KG1 (cell line): ENCODE measurements around the gene SPOCD1.
"Not testable (repeated sequence)": the region's sequence is repeated elsewhere in the genome, so short reads cannot be mapped to it uniquely, and the experiment has no call there.

Source experiments
- DNase-seq: peaks from one replicate; lab custom pipeline; 2025; lab: John Stamatoyannopoulos, UW

The SPOCD1 gene

DNA sequence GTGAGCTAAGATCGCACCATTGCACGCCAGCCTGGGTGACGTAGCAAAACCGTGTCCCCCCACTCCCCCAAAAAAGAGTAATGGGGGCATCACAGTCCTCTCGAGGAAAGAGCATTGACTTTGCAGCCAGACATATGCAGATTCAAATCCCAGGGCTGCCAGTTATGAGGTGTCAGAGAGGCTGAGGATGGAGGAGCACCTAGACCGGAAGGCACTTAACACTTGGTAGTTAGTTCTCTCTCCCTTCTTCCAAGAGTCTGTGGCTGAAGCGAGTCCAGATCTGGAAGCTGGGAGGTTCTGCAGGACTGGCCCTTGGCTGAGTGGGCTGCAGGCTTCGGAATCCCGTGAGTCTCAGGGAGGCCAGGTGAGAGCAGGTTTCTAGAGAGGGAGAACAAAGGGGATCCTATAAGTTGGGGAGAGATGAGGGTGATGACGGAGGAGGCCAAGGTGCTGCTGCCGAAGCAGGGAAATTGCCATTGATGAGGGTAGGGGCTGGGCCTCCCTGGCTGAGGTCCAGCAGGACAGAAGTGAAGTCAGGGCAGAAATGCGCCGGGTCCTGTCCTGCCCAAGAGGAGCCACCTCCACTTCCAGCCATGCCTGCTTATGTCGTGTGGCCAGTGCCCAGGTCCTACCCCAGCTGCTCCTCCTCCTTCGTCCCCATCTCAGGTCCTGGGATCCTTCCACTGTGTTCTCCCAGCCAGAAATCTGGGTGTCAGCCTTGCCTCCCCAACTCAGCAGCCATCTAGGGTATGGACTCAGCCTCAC lies 13.3 kb upstream of the SPOCD1 start:
- no peak for DNase-seq

DNA sequence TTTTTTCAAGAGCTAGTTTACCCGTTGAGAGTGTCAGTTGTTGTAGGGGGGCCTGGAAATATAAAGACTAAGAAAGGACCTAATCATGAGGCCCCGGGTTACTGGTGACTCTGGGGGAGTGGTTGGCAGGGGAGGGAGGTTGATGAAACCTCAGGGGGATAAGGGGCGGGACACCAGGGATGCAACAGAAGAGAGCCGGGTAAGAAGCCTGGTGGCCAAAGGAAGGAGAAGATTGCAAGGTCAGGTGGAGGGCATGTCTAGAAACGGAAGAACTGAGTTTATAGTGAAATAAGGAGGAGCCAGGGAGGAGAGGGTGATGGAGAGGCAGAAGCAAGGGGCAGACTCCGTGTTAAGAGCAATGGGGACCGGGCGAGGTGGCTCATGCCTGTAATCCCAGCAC lies 12.5 kb upstream of the SPOCD1 start:
- no peak for DNase-seq

DNA sequence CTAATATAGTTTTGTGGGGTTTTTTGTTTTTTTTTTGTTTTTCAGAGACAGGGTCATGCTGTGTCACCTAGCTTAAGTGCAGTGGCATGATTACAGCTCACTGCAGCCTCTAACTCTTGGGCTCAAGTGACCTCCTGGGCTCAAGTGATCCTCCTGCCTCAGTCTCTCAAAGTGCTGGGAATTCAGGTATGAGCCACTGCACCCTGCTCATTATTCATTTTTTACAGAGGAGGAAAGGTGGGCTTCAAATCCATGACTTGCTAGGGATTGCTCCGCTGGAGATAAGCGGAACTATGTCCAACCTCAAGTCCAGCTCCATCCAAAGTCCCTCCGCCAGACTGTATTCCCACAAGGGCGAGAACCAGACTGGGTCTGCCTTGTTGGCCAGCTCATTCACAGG lies 8.0 kb upstream of the SPOCD1 start:
- DNase-seq: no peak

DNA sequence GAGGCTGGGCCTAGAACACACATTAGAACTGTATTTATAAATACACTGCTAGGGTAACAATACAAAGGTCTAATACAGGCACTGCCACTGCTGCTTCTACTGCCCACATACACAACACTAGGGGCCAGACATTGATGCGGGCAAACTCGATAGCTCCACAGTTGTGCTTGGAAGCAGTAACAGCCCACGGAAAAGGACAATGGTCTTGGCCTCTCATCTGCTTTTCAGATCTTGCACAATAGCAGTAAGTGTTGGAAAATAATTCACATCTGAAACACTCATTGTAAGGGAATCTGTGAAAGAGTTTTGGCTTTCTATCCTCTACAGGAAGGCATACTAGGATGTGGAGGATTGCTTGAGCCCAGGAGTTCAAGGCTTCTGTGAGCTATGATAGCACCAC lies 6.9 kb upstream of the SPOCD1 start:
- DNase-seq: no peak

DNA sequence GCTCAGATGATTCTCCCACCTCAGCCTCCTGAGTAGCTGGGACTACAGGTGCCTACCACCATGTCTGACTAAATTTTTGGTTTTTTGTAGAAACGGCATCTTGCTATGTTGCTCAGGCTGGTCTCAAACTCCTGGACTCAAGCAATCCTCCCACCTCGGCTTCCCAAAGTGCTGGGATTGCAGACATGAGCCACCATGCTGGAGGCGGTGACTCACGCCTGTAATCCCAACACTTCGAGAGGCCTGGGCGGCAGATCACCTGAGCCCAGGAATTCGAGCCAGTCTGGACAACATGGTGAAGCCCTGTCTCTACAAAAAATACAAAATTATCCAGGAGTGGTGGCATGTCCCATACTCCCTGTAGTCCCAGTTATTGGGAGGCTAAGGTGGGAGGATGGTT lies 4.4 kb upstream of the SPOCD1 start:
- DNase-seq: not testable (repeated sequence)

DNA sequence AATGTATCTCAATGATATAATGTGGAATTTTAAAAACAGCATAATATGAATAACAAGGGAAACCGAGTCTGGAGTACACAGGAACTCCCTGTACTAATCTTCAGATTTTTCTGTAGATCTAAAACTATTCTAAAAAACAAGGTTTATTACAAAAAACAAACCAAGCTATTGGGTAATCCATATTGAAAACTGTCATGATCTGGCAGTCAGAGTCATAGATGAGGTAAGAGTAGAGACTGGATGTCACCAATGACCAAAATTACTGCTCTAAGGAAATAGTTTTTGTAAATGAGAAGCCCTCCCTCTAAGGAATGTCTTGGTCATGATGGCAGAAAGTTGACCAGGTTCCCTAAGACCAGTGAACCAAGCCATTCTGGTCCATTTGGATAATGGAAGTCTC lies 2.4 kb upstream of the SPOCD1 start:
- no peak for DNase-seq

DNA sequence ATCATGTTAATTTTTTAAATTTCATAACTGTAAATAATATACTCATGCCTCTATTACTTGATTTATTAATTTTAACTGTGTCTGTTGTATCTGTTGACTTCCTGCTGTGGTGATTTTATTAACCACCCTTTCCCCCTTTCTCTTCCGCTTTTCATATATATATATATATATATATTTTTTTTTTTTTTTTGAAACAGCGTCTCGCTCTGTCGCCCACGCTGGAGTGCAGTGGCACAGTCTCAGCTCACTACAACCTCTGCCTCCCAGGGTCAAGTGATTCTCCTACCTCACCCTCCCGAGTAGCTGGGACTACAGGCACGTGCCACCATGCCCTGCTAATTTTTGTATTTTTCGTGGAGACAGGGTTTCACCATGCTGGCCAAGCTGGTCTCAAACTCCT lies 1.1 kb upstream of the SPOCD1 start:
- not testable (repeated sequence) for DNase-seq

DNA sequence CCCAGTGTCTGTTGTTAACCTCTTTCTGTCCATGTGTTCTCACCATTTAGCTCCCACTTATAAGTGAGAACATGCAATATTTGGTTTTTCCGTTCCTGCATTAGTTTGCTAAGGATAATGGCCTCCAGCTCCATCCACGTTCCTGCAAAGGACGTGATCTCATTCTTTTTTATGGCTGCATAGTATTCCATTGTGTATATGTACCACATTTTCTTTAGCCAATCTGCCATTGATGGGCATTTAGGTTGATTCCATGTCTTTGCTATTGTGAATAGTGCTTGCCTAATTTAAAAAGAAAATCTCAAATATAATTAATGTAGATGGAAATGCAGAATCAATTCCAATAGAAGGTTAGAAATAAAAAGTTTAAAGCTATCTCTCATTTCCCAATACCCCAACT lies 679 bp upstream of the SPOCD1 start:
- not testable (repeated sequence) for DNase-seq

DNA sequence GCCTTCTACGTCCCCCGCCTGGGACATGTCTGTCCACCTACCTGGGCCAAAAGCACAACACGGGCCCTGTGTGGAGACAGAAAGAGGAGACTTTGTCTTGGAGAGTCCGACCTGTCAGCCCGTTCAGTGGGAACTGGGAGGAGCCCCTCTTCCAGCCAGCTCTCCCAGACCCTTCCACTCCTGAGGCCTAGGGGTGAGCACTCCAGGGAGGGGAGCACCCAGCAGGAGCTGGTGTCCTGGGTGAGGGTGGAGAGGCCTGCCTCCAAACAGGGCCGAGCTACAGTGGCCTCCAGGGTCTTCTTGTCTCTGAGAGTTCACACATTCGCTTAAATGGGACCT lies 546 bp downstream of the SPOCD1 start:
- DNase-seq: no peak

DNA sequence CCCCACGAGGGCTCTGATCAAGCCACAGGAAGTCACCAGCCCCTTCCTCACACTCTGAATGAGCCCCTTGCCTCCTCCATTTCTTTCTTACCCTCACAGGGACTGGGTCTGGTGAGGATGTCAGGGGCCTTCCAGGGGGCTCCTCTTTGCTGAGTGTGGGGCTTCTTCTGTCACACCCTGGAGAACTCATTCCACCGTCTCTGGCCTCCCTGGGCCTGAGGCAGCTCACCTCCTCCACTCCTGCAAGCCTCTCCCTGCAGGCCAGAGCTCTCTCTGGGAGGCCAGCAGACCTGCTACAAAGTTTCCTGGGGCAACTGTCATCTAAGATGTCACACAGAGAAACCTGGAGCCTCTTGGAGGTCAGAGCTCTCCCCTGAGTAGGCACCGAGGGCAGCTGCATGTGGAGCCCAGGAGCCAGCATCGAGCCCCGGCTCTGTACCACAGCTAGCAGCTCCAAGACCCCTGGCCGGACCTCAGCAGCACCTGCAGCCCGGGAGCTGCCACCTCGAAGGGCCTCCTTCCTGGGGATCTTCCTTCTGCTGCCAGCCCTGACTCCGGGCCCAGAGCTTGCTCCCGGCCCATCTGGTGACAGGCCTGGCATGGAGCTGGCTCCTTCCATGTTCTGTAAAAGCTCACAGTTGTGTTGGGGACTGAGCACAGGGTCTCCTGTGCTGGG lies 1.1 kb downstream of the SPOCD1 start:
- no peak for DNase-seq

DNA sequence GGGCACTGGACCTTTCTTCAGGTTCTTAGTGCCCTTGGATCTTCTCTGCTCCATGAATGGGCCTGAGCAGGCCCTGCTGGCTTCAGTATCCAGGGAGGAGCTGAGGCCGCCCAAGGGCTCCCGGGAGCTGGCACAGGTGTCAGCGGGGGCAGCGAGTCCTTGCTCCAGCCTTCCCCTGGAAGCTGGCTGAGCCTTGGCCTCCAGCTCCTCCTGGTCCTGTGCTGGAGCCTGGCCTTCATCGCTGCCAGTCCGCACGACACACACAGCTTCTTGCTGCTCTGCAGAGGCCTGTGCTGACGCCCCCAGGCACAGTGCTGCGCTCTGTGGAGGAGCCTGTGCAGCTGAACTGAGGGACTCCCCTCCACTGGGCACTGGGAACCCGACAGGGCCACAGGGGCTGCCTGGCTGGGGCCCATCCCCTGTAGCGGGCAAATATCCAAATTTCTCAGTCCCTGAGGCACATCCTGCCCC lies 1.7 kb downstream of the SPOCD1 start:
- DNase-seq: no peak

DNA sequence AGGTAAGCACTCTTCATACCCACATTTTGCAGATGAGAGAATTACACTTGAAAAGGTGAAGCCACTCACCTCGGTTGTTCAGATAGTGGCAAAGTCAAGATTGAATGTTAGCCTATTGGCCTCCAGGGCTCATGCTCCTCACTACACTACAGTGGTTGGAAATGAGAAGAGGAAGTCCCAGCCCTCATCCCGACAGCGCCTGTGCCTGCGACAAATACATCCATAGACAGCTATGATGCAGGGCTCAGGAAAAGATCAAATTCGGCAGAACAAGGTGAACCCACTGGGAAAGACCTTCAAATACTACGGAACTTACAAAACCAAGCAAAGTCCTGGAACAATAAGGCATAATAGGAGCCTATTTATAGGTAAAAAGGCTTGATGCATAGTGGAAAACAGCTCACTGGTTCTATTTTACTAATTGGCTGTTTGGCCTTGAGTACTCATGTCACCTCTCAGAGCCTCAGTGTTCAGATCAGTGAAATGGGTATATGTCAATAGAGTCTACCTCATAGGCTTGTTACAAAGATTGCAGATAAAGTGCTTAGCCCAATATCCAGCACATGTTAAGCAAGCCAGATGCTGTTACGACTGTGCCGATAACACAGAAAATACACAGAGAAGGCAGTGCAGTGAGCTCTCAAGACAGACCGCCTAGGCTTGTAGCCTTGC lies 3.5 kb downstream of the SPOCD1 start:
- no peak for DNase-seq

DNA sequence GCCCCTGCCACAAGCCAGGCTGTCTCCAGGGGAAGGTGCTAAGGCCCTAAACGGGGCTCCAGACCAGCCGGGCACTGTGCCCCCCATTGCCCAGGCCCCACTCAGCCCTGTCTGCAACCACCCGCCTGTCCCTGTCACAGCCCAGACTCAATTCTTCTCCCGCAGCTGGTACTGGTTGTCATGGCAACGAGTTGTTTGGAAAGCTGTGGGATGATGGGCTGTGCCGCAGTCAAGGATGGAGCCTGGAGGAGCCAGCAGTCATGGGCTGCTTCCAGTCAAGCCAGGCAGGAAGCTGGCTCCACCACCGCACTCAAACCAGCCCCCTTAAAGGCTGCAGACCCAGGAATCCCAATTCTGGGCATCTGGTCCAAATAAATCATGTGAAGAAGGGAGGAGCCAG lies 4.2 kb downstream of the SPOCD1 start:
- no peak for DNase-seq

DNA sequence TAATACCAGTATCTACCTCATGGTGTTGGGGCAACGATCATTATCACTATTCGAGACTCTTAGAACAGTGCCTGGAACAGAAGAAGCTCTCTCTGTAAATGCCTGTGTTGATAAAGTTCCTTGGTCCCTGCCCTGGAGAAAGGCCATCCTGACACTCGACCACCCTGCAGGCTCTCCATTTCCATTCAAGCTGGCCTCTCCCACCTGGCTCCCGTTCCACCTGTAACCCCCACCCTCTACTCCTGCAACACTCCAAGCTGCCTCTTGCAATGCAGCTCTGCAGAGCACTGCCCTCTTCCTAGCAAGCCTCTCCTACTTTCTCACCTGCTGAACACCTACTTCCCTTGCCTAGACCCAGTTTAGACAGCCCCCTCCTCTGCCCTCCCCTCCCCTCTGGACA lies 6.1 kb downstream of the SPOCD1 start:
- no peak for DNase-seq

DNA sequence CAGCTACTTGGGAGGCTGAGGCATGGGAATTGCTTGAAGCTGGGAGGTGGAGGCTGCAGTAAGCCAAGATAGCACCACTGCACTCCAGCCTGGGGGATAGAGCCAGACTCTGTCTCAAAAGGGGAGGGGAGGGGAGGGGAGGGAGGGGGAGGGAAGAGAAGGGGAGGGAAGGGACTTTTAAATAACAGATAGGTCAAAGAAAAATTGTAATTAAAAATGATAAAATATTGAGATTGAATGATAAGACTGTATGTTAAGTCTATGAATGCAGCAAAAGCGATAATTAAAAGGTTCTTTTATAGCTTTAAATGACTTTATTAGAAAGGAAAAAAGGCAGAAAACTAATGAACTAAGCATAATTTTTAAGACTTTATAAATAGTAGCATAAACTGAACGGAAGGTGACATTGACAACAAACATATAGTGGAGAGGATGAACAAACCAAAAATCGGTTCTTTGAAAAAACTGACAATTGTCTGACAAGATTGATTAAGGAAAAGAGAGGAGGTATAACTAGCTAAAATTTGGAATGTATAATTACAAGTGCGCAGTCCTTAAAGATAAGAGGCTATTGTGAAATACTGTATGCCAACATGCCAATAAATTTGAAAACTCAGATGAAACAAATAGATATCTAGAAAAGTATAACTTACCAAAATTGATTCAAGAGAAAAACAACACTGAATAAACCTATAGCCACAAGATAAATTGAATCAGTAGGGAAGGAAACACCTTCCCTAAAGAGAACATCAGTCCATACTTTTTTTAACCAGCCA lies 8.4 kb downstream of the SPOCD1 start:
- no peak for DNase-seq

DNA sequence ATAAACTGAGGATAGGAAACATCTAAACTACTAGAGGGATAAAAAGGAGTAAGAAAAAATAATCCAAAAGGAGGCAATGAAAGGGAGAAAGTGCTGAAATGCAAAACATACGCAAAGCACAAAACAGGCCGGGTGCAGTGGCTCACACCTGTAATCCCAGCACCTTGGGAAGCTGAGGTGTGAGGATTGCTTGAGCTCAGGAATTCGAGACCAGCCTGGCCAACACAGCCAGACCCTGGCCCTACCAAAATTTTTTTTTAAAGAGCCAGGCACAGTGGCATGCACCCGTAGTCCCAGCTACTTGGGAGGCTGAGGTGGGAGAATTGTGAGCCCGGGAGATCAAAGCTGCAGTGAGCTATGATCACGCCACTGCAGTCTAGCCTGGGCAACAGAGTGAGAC lies 10.5 kb downstream of the SPOCD1 start:
- DNase-seq: no peak

DNA sequence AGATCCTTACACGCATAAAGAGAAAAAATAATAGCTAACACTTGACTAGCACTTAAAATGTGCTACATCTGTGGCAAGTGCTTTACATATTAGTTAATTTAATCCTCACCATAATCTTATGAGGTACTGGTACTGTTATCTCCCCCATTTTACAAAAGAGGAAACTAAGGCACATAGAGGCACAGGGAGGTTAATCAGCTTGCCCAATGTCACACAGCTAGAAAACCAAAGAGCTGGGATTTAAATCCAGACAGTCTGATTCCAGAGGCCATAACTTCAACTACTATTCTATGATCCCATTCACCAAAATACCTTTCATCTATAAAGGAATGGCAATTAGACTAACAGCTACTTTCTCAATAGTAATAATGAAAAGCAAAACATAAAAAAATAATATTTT lies 11.7 kb downstream of the SPOCD1 start:
- DNase-seq: no peak

DNA sequence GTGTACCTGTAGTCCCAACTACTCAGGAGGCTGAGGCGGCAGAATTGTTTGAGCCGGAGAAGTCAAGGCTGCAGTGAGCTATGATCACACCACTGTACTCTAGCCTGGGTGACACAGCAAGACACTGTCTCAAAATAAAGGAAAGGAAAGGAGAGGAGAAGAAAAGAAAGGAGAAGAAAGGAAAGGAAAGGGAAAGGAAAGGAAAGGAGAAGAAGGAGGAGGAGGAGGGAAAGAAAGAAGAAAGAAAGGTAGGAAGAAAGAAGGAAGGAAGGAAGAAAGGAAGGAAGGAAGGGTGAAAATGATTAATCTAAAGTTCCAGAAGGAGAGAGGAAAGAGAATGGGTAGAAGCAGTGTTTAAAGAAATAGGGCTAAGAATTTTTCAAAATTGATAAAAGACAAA lies 12.2 kb downstream of the SPOCD1 start:
- DNase-seq: no peak

DNA sequence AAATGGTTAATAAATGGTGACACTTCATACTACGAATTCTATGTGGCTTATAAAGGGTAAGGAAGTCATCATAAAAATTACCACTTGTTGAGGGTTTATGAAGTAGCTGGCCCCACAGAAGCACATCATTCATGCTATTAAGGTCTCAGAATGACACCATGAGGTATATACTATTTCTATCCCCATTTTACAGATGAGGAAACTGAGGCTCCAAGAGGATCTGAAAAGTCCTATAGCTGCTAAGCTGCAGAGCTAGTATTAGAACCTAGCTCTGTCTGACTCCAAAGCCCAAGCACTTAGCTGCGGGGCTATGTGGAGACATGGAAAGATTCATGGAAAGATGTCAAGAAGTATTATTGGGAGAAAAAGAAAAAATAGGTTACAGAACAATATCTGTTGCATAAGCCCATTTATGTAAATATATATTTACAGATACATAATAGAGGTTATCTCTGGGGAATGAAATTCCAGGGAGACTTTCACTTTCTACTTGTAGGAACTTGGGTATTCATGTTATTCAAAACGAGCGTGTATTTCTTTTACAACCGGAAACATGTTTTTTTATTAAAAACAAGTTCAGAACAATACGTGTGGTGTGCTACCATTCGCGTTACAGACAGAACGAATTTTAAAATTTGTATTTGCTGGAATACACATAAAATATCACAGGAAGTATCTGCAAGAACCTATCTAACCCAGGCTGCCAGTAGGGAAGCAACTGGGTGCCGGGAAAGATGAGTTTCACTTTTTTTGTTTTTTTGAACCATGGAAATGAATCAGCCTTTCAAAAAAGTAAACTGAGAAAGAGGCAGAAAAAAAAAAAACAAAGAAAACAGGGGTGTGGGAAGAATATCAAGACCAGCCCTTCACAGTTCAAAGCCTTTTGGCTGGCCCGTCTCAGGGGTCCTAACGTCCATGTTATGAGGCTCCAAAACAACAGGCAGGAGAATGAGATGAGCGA lies 13.4 kb downstream of the SPOCD1 start:
- DNase-seq: no peak

DNA sequence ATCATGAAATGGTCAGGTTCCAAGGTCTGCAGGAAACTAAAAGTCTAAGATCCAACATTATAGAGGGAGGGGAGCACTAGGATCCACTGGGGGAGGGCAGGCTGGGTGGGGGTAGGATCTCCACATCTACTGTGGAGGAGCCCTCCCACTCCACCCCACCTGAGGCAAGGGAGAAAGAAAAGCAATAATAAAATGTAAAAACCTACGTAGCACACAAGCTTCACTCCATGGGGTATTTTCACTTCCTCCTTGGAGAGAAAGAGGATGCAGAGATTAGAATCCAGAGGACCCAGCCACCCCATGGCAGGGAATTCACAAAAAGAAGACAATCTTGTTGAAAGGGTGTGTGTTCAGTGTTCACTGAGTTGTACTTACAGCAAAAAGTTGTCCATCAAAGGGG lies 14.4 kb downstream of the SPOCD1 start:
- DNase-seq: no peak

DNA sequence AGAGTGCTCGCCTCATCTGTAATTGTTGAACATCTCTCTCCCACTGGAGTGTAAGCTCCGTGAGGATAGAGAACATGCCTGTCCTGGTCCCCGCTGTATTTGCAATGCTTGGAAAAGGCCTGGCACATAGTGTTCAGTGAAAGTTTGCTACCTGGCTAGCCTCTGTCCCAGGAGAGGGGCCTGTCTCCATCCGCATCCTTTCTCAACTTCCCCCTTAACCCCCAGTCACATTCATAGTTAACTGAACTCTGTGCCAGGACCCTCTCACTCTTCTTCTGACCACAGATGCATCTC lies 15.2 kb downstream of the SPOCD1 start:
- DNase-seq: no peak
